22Rv1 (cell line): Measurements from ENCODE around the gene RAB17.

Source experiments
- ZFX ChIP-seq: fragments of 450-650 bp; IDR thresholded peaks from 2 replicates; pipeline ENCODE4 v1.6.1; 2017; ENCODE audit warnings: antibody characterized with exemption, borderline replicate concordance
- TF ChIP-seq, protein P1 (sequence below): fragments of 450-650 bp; IDR thresholded peaks from 2 replicates; pipeline ENCODE4 v1.5.1; 2017; ENCODE audit warnings: mild to moderate bottlenecking

DNA sequence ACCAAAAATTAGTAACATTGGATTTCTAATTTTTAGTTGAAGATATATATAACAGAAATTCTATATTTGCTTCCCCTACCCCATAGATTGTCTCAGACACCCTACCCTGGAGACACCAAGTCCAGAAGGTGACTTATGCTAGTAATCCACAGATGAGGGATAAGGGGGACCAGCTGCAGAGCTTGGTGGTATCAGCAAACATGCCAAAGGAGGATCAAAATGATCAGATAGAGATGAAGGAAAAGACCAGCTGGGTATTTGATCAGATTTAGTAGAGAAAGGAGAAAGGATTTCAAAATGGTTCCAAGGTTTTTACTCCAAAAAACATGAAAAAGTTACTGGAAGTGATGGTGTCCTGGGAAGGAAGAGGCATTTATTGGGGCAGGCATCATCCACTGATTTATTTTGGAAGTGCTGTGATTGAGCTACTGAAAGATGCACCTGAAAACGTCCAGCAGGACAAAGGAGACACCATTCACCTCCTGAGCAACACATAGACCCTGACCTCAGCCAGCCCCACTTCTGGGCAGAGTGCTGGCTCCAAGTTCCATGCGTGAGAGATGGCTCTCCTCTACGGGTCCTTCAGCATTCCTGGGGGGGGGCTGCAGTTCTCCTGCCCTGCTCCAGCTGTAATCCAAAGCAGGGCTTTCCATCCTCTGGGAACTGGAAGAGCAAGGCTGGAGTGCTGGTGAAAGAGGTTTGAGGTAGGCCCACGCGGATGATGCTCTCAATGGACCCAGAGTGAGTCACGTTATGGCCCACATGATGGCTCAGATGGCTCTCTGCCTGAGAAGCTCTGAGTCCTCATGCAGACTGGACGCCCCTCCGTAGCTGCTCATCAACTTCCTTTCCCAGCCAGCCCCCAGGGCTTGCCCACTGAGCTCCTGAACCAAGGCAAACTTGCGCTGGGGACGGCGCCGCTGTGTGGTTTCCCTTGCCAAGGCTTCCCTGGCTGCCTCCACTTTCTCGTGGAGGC, 33.2 kb upstream of the RAB17 start:
- TF ChIP-seq, protein P1, sequence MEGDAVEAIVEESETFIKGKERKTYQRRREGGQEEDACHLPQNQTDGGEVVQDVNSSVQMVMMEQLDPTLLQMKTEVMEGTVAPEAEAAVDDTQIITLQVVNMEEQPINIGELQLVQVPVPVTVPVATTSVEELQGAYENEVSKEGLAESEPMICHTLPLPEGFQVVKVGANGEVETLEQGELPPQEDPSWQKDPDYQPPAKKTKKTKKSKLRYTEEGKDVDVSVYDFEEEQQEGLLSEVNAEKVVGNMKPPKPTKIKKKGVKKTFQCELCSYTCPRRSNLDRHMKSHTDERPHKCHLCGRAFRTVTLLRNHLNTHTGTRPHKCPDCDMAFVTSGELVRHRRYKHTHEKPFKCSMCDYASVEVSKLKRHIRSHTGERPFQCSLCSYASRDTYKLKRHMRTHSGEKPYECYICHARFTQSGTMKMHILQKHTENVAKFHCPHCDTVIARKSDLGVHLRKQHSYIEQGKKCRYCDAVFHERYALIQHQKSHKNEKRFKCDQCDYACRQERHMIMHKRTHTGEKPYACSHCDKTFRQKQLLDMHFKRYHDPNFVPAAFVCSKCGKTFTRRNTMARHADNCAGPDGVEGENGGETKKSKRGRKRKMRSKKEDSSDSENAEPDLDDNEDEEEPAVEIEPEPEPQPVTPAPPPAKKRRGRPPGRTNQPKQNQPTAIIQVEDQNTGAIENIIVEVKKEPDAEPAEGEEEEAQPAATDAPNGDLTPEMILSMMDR: no peak
- TF ChIP-seq ZFX: no peak
